CD4-positive, alpha-beta T cell treated with Interleukin-15 for 4 hours (primary cell): ENCODE results near the gene SHE.

Experiments used
- DNase-seq: peaks from one replicate; pipeline ENCODE4 v3.0.0-alpha.2; 2020; ENCODE audit warnings: low spot score

Gene SHE

DNA sequence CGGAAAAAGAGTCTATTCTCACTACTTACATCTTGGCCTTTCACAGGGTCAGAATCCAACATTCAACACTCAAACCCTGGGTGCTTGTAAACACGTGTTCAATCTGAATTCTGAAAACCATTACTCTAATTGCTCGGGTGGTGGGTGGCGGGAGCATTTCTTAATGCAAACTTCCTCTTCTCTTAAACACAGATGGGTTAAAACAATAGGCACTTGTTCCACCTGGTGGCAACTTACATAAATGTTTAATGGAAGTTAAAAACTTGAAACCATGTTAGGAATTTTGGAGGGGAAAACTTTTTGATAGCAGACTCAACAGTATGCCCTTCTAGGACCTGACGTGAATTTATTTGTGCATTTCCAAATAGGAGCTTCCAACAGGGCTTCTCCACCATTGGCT lies 23.6 kb downstream of the SHE start:
- no peak for DNase-seq

DNA sequence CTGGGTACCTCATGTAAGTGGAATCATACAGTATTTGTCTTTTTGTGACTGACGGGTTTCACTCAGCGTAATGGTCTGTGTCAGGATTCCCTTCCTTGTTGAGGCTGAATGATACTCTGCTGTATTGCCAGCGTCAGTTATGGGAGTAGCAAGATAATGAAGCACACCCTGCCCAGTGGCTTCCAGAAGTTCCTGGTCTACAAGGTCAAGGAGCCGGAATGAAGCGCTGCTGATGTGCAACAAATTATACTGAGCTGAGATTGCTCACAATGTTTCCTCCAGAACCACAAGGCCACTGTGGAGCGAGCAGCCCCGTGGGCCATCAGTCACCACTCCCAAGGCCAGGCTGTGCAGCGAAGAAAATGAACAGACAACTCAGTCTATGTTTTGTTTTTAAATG lies 24.2 kb downstream of the SHE start:
- no peak for DNase-seq

DNA sequence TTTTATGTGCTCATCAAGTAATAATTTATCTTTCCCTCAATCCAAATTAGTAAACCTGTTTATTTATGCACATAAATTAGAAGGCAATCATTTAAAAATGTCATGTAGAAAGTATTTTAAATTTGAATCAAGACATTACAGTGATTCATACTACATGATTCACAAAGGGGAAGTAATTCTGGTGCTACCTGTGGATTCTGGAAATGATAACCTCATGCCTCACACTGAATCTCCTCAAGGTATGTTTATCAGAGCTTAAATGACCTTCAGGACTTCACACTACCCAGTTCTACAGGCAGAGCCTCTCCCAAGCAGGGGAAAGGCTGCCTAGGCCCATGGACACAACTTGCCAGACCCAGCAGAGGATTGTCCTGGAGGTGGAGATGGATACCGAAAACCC lies 25.4 kb downstream of the SHE start:
- DNase-seq: no peak

DNA sequence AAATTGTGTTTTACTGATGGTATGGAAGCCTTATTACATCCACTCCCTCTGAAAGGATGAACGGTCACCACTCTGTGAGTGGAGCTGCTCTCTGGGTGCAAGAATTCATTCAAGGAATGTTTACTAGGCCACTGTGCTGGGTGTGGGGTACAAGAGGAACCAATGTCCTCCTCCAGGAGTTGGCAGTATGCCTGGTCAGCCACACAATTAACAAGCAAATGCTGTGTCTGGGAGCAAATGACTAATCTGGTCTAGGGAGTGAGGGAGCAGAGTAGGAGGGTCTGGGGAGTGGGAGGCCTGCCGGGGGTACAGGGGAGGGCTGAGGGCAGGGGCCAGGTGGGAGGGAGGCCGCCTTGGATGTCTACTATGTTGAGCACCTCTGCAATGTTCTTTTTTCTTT lies 27.4 kb downstream of the SHE start:
- no peak for DNase-seq

DNA sequence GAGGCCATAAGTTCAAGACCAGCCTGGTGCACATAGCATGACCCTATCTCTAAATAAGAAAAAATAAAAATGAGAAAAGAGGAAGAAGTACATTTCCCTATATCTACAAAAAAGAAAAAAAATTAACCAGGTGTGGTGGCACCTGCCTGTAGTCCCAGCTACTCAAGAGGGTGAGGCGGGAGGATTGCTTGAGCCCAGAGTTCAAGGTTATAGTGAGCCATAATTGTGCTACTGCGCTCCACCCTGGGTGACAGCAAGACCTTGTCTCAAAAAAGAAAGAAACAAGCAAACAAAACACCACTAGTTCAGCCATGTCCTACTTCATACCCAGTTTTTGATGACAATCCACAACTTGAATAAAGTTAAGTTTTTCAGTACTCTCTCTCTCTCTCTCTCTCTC lies 30.9 kb downstream of the SHE start:
- DNase-seq: no peak

DNA sequence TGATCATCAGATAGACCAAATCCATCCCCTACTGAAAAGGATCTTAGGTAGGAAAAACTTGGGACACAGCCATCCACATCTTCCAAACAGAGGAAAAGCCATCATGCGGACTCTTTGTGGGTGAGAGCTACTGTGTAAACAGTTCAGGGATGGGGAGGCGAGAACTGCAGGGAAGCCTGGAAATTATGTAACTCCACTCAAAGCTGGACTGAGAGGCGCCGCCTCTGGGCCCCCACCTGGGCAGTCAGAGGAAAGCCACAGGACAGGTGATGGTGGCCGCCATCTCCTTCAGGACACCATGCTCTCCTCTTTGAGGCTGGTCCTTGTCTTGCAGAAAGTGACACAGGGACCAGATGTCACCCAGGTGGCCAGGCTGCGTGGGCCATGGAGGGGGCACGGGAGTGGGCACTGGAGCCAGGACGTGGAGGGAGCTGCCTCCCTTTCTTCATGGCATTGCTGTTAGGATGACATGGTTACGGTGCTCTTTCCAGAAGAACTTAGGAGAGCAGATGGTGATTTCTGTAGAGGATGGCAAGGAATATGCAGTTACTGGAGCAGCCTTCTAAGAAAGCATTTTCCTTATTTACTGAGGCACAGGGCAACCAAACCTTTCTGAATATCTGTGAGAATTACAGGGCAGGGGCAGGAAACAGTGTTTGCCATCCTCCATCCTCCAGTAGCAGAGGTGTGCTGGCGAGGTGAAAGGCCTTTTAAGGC lies 32.2 kb downstream of the SHE start:
- no peak for DNase-seq

DNA sequence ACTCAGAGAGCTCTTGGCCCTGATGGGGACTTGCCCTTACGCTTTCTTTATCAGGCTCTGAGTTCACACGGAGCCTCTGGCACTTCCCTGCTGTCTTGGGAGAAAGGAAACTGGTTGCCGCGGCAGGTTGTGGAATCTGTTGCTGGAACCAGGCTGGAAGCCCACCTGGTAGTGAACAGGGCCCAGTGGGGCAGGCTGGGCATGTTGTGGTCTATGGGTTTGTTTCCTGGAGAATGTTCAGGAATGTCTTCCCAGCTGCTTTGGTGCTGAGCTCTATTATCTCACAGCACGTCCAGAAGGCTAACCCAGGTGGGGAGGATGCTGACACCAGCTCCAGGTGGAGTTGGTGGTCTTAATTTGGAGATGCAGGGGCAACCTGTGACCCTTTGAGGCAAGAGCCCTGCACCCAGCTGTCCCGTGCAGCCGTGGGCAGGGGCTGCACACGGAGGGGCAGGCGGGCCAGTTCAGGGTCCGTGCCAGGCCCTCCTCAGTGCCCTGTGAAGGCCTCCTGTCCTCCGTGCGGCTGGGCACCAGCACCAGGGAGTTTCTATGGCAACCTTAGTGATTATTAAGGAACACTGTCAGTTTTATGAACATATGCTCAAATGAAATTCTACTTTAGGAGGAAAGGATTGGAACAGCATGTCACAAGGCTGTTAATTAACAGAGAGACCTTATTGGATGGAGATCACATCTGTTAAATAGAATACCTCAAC lies 33.5 kb downstream of the SHE start:
- no peak for DNase-seq

DNA sequence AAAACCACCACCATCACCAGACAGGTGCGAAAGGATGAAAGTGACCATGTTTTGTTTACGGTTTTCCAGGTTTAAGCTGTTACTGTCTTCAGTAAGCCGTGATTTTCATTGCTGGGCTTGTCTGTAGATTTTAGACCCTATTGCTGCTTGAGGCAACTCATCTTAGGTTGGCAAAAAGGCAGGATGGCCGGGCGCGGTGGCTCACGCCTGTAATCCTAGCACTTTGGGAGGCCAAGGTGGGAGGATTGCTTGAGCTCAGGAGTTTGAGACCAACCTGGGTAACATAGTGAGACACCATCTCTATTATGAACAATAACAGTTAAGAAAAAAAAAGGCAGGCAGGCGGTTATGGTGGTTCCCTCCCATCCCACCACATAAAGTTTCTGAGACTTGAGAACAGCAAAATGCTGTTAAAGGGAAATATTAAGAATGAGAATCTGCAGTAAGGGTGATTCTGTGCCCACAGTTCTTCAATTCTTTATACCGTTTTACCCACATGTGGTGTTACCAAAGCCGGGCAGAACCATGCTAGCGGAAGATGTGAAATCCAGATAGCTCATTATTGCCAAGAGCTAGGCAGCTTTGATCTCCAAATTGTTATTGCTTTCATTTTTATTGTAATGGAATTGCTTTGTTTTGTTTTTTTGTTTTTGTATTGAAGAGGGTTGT lies 34.6 kb downstream of the SHE start:
- peak; percentile 22 for DNase-seq

DNA sequence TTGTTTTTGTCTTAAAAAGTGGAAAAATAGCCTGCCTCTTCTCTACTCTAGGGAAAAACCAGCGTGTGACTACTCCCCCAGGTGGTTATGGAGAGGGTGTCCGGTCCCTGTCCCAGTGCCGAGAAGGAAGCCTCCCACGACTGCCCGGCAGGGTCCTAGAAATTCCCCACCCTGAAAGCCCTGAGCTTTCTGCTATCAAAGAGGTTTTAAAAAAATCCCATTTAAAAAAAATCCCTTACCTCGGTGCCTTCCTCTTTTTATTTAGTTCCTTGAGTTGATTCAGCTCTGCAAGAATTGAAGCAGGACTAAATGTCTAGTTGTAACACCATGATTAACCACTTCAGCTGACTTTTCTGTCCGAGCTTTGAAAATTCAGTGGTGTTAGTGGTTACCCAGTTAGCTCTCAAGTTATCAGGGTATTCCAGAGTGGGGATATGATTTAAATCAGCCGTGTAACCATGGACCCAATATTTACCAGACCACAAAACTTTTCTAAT lies 35.2 kb downstream of the SHE start:
- DNase-seq: peak; percentile 25

DNA sequence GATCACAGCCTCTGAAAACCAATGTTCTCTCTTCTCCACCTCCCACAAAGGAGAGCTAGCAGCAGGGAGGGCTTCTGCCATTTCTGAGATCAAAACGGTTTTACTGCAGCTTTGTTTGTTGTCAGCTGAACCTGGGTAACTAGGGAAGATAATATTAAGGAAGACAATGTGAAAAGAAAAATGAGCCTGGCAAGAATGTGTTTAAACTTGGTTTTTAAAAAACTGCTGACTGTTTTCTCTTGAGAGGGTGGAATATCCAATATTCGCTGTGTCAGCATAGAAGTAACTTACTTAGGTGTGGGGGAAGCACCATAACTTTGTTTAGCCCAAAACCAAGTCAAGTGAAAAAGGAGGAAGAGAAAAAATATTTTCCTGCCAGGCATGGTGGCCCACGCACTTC lies 36.0 kb downstream of the SHE start:
- no peak for DNase-seq

DNA sequence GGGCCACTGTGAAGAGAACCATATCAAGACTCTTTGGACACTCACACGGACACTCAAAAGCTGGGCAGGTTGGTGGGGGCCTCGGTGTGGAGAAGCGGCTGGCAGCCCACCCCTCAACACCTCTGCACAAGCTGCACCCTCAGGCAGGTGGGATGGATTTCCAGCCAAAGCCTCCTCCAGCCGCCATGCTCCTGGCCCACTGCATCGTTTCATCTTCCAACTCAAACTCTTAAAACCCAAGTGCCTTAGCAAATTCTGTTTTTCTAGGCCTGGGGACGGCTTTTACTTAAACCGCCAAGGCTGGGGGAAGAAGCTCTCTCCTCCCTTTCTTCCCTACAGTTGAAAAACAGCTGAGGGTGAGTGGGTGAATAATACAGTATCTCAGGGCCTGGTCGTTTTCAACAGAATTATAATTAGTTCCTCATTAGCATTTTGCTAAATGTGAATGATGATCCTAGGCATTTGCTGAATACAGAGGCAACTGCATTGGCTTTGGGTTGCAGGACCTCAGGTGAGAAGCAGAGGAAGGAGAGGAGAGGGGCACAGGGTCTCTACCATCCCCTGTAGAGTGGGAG lies 36.5 kb downstream of the SHE start:
- DNase-seq: no peak

DNA sequence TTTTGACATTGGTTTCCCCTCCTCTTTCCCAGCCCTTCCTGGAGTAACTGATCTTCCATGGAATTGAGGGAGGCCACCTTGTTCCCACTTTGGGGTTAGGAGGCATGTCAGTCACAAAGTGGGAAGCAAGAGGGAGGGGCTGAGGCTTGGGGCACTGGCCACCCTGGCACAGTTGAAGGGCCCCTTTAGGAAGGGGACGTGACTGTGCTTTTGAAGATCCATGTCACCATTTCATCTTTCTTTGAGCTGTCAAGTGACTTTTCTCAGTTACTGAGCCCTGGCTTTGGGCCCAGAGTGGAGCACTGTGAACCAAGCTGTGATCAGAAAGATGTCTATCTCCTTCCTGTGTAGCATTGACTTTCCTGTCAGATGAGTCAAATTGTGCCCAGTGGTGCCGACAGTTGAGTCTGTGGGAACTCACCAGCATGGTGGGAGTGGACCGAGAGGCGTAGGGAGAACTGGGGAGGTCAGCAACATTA lies 38.7 kb downstream of the SHE start:
- peak; percentile 81 for DNase-seq

DNA sequence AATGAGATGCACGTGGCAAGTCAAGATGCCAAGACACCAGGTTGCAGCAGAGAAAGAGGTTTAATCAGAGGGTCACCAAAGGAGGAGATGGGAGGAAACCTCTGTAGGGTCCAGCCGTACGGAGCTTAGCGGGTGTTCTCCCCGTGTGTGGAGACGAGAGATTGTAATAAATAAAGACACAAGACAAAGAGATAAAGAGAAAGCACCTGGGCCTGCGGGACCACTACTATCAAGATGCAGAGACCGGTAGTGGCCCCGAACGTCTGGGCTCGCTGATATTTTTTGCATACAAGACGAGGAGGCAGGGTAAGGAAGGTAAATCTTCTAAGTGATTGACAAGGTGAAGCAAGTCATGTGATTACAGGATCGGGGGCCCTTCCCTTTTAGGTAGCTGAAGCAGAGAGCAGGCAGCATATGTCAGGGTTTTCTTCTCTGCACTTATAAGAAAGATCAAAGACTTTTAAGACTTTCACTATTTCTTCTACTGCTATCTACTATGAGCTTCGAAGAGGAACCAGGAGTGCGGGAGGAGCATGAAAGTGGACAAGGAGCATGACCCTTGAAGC lies 41.4 kb downstream of the SHE start:
- no peak for DNase-seq

DNA sequence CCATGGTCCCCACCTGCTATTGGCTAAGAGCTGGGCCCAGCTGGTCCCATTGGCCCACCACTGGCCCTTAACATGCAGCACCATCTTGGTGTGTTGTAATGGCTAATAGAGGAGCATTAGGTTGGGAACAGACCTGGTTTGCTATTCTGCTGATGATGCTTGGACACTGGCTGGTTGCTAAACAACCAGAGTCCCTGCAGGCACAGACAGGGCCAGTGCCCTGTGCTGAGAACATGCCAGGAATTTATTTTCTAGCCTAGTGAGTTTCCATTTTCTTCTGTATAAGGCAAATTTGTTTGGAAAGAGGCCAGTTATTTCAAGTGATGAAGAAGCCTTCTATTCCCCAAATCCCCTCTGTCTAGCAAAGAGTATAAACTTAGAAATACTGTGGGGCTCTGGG lies 43.1 kb downstream of the SHE start:
- no peak for DNase-seq

DNA sequence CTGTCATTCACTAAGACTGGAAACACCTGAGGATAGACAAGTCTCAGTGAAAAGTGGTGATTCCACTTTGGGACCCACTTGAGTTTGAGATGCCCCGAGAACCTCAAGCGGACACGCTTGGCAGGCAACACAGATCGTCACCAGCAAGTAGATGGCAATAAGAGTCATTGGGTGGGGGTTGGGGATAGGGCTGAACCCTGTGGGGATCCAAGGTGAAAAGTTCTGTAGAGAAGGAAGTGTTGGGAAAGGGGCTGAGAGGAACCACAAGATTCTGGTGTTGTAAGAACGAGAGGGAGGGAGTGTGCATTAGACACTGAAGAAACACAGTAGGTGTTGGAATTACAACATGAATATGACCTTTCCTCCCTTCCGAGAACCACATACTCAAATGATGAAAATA lies 45.6 kb downstream of the SHE start:
- no peak for DNase-seq

DNA sequence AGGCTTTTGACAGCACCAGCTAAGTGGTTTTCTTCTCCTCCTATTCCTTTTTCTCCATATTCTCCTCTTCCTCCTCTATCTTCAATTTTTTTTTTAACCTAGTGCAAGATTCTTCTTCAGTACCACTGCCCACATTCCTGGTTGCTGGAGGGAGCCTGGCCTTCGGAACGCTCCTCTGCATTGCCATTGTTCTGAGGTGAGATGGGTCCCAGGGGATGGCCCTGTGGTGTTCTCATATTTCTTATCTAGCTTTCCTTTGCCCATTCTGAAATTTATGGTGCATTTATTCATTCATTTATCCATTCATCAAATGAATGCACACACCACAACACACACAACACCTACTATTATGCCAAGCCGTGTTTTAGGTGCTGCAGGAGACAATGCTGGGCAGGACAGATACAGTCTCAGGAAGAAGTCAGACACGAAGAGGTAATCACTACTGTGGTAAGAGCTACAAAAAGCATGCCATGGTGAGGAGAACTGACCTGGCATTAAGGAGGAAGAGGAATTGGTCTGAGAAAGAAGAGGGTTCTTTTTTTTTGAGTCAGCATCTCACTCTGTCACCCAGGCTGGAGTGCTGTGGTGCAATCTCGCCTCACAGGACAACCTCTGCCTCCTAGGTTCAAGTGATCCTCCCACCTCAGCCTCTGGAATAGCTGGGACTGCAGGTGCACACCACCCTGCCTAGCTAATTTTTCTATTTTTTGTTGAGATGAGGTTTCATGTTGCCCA lies 47.7 kb downstream of the SHE start:
- DNase-seq: no peak

DNA sequence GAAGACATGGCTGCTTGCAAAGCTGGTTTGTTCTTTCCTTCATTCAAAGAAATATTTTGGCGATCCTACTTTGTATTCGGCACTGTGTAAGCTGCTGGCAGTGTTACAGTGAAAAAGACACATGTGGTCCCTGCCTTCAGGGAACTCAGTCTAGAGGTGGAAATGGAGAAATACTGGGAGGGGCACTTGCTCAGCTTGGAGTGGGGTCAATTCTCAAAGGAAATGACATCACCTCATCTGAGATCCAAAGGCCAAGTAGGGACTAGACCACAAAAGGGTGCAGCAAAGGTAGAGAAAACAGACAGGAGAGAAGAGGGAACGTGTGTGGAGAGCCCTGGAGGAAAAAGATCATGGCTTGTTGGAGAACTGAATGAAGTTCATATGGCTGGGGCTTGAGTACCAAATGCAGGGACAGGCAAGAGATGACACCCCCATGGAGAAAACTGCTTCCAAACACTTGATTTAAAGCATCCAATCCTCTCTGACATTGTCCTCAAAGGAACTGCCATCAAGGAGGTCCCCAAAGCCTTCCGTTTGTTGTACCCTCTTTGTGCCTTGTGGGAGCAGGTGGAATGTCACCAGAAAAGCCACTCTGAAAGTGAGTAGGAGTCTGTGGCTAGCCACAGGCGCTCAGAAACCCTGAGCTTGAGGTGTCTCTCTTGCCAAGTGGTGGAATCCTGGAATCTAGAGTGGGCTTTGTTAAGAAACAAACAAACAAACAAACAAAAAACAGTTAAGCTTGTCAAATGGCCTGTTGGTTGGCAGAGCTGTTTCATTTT lies 48.4 kb downstream of the SHE start:
- DNase-seq: no peak

DNA sequence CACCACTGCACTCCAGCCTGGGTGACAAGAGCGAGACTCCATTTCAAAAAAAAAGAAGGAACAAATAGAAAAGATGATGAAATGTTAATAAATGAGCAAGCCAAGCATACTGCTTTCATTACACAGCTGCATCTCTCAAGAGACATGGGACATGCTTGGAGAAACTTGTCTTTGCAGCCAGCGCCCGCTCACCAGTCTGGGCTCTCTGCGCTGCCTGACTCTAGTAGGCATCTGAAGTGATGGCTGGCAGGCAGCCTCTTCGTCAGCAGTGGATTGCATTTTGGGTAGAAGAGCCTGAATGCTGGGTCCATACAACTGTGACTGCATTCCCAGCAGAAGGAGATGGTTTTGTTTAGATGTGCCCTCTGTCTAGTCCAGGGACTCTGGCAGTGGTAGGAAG lies 49.1 kb downstream of the SHE start:
- DNase-seq: no peak

DNA sequence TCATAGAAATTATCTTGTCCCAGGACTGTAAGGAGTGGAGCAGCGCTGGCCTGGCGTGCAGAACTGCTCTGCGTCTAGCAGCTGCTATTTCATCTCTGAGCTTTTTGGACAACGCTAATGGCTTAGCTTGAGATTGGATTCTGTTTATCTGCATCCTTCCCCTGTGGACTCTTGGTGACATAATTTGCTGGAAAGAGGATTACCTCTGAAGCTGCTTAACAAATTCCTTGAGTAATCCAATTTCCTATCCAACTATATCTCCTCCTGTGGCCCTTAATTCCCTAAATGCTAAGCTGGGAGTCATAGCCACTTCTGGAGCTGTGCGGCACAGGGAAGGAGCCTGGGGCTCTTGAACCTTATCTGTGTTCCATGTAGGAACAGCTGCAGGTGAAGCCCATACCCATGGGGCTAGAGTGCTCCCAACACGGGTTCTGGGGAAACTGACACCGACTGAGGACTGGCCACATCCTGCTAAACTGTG lies 53.8 kb downstream of the SHE start:
- DNase-seq: no peak

DNA sequence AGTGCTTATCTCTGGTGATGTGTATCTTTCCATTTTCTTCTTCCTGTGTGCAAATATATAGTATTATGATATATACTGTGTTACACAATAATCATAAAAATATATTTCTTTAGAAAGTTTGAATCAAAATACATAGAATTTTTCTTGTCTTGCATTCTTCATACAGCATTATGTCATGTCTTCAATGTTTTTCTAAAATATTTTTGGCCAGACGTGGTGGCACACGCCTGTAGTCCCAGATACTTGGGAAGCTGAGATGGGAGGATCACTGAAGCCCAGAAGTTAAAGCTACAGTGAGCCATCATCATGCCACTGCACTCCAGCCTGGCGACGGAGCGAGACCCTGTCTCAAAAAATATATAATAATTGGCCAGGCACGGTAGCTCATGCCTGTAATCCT lies 55.4 kb downstream of the SHE start:
- DNase-seq: no peak

DNA sequence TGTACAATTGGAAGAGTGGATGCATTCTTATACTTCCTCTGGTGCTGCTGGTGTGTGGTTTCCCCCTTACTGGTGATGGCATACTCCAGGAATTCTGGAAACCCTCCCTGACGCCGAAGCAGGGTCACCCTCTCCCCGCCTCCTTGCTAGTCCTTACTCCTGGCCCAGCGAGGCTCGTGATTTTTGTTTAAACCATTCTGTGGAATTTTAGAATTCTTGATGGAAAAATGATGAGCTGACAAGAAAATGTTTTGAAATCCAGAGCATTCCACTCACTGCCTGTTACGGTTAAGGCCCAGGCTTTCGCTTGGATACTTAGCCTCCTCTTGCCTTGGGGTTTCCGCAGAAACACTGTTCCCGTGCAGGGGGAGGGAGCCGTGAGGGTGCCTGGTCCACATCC lies 55.9 kb downstream of the SHE start:
- no peak for DNase-seq
